ENCODE measurements around the gene RGS1.

DNA sequence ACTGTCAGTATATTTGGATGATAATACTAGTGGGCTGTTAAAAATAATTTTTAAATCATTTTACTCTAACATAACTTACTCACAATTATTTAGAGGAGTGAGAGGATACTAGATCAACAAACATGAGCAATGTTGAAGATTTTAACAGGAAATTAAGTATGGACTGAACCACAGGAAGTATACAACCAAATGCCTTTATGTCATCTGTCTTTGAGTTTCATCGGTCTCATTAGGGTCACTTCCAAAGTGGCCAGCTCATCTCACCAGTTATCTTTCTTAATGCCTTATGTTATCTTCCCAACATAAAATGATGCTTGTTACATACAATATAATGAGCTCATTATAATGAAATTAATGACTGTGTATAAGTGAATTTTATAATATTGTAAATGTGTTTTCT, 1.5 kb upstream of the RGS1 start:
- no peak for TF ChIP-seq CTCF (IDR thresholded peaks at IDR 0.05)
- no peak for TF ChIP-seq POLR2AphosphoS5 (IDR thresholded peaks at IDR 0.05)
- TF ChIP-seq POLR2A (IDR thresholded peaks at IDR 0.05): no peak
- TF ChIP-seq EP300 (IDR thresholded peaks at IDR 0.05): no peak
